Measurements from ENCODE around the gene CCNQ.

DNA sequence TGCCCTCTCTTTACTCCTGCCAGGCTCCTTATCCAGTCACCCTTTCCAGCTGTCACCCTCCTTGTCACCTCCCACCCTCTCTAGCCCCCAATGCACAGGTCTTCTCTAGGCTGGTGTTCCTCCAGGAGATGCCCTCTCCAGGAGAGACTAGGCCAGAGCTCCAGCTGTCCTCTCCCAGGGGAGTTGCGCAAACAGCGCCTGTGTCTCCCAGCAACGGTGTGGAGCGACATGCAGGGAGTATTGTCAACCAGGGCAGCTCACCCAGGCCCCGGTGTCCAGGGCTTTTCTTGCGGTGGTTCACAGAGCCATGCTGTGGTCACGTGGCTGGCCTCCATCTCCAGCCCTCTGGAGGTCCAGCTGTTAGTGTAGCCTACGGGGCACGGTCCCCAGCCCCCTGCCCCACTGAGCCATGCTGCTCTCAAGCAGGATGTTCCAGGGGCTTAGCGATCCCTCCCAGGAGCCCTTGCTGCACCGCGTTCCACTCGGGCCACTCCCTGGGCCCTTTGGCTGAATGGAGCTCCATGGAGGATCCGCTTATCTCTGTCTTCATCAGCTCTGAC, 34.8 kb downstream of the CCNQ start:
- TF ChIP-seq, protein P1, sequence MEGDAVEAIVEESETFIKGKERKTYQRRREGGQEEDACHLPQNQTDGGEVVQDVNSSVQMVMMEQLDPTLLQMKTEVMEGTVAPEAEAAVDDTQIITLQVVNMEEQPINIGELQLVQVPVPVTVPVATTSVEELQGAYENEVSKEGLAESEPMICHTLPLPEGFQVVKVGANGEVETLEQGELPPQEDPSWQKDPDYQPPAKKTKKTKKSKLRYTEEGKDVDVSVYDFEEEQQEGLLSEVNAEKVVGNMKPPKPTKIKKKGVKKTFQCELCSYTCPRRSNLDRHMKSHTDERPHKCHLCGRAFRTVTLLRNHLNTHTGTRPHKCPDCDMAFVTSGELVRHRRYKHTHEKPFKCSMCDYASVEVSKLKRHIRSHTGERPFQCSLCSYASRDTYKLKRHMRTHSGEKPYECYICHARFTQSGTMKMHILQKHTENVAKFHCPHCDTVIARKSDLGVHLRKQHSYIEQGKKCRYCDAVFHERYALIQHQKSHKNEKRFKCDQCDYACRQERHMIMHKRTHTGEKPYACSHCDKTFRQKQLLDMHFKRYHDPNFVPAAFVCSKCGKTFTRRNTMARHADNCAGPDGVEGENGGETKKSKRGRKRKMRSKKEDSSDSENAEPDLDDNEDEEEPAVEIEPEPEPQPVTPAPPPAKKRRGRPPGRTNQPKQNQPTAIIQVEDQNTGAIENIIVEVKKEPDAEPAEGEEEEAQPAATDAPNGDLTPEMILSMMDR (conservative IDR thresholded peaks at IDR 0.05 in 1 of 2, IDR thresholded peaks at IDR 0.05 in 1 of 2; ENCODE audit: low read depth in 1 of 2, low read length in 2 of 2): no peak
- TF ChIP-seq EZH2 (IDR thresholded peaks at IDR 0.05; ENCODE audit: low read length, missing control alignments): no peak
